Activated B cell treated with CpG ODN at 0.5 μM for 24 hours (primary cell): ENCODE data around the gene CEBPZ. TPM values are rescaled to one million over a fixed set of nuclear protein-coding genes. Genes with fewer than 3 reads are reported as not detected.

Experiments used
- ATAC-seq: fragments of 200-7000 bp; cut with Tn5 transposase; one replicate; pipeline ENCODE4 v1.10.0; 2021; ENCODE audit warnings: low read depth, mild to moderate bottlenecking, moderate library complexity
- CTCF ChIA-PET: fragments of 350-600 bp; sonication (Branson Sonifier 250); formaldehyde crosslinking; loops from one replicate; lab custom pipeline; 2021; ENCODE audit warnings: antibody characterized with exemption; lab: Charles Lee
- POLR2A ChIA-PET: fragments of 350-600 bp; sonication (Branson Sonifier 250); formaldehyde crosslinking; loops from one replicate; lab custom pipeline; 2021; ENCODE audit warnings: antibody characterized with exemption; lab: Charles Lee
- DNase-seq: peaks from one replicate; pipeline ENCODE4 v3.0.0; 2022
- H3K27ac Mint-ChIP-seq: one replicate; pipeline ENCODE4 v1.8.0; 2020; ENCODE audit warnings: mixed read lengths
- H3K27me3 Mint-ChIP-seq: one replicate; pipeline ENCODE4 v1.8.0; 2021; ENCODE audit warnings: mixed read lengths
- H3K36me3 Mint-ChIP-seq: one replicate; pipeline ENCODE4 v1.8.0; 2021; ENCODE audit warnings: low read depth, mixed read lengths
- H3K4me1 Mint-ChIP-seq: one replicate; pipeline ENCODE4 v1.8.0; 2021; ENCODE audit warnings: mixed read lengths
- H3K4me3 Mint-ChIP-seq: one replicate; pipeline ENCODE4 v1.8.0; 2020; ENCODE audit warnings: mild to moderate bottlenecking, mixed read lengths
- H3K9me3 Mint-ChIP-seq: one replicate; pipeline ENCODE4 v1.8.0; 2020; ENCODE audit warnings: mixed read lengths
- intact Hi-C: fragments of 100-400 bp; cut with micrococcal nuclease; formaldehyde crosslinking; loops from one replicate; pipeline ENCODE4 v1.15.1; 2024
- total RNA-seq: library from RNA; stranded (reverse); gene quantifications from 2 replicates; pipeline ENCODE4 v1.2.3, GENCODE V29; 2022
- TF ChIP-seq, protein P1 (sequence below): fragments of 200-600 bp; IDR thresholded peaks from one replicate; pipeline ENCODE4 v1.8.0; 2022; ENCODE audit warnings: antibody characterized with exemption, mild to moderate bottlenecking

CEBPZ gene
- total RNA-seq, 1 donor from 2014 or later: 55.2 TPM

DNA sequence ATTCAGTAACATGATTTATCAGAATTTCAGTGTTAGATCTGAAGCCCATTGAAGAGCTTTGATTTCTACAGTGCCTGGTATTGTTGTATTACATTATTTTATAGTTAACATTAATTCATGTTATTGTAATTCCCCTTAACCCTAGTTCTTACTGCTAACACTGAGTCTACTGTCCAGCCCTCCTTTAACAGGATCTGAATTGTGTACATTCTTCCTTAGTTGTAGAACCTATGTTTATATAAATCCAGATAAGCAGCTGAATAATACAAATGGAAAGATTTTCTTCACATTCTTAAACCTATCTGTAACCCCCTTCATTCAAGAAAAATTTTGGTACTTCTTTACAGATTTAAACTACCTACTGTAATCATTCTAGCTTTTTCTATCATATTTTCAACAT lies 14.8 kb upstream of the CEBPZ start:
- POLR2A ChIA-PET: no interaction called here

DNA sequence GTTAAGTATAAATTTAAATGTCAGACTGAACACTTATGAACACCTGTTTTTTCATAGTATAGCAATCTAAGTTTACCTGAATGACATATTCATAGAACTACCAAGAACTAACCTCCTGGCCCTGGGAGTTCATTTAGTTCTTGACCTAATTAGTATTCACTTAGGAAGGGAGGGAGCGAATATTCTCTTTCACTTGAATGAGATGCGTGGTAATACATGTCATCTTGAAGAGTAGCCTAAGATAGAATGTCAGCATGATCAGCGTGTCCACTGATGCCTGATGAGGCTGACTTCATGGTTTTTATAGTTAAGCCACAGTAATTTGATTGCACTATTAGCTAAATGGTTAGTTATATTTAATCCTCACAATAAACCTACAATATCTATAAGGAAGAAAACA lies 13.4 kb upstream of the CEBPZ start:
- CTCF ChIA-PET: no interaction called here

More for the DNA sequence above, 14.8 kb upstream of the CEBPZ start:
- no peak for DNase-seq
- Mint-ChIP-seq H3K4me1 (no peaks in the 10 kb centered on the region), H3K27me3 (no peaks in the 10 kb centered on the region), H3K27ac (no peak overlapping the region), H3K36me3 (peaks cover 81% of the 10 kb centered on the region), H3K4me3 (no peak overlapping the region), H3K9me3 (no peaks in the 10 kb centered on the region)
- intact Hi-C loops: no loop called here
- CTCF ChIA-PET: no interaction called here
- TF ChIP-seq, protein P1, sequence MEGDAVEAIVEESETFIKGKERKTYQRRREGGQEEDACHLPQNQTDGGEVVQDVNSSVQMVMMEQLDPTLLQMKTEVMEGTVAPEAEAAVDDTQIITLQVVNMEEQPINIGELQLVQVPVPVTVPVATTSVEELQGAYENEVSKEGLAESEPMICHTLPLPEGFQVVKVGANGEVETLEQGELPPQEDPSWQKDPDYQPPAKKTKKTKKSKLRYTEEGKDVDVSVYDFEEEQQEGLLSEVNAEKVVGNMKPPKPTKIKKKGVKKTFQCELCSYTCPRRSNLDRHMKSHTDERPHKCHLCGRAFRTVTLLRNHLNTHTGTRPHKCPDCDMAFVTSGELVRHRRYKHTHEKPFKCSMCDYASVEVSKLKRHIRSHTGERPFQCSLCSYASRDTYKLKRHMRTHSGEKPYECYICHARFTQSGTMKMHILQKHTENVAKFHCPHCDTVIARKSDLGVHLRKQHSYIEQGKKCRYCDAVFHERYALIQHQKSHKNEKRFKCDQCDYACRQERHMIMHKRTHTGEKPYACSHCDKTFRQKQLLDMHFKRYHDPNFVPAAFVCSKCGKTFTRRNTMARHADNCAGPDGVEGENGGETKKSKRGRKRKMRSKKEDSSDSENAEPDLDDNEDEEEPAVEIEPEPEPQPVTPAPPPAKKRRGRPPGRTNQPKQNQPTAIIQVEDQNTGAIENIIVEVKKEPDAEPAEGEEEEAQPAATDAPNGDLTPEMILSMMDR: no peak
- no peak for ATAC-seq

DNA sequence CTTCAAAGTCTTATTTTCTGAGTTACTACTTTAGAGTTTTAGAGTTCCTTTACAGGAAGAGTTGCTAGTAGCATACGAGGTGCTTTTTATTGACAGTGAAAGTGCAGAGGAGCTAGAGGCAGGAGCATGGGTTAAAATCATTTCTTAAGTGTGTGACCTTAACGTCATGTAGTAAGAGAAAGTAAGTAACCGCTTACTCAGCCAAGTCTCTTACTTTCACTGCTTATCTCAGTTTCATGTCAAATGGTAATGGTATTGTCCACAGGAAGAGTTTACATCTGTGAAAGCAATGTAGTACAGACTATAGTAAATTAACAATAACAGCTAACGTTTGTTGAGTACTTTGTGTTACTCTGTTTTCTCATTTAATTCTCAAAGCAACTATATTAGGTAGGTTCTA lies 12.6 kb upstream of the CEBPZ start:
- Mint-ChIP-seq H3K27me3 (no peaks in the 10 kb centered on the region), H3K36me3 (peaks cover 80% of the 10 kb centered on the region), H3K4me3 (no peak overlapping the region), H3K27ac (peak overlapping the region; percentile 41), H3K9me3 (no peaks in the 10 kb centered on the region), H3K4me1 (no peaks in the 10 kb centered on the region)
- CTCF ChIA-PET: no interaction called here
- no peak for DNase-seq
- intact Hi-C loops: no loop called here
- ATAC-seq: no peak
- TF ChIP-seq, protein P1: no peak
- POLR2A ChIA-PET: no interaction called here

More for the DNA sequence above, 13.4 kb upstream of the CEBPZ start:
- Mint-ChIP-seq H3K27me3 (no peaks in the 10 kb centered on the region), H3K27ac (no peak overlapping the region), H3K9me3 (no peaks in the 10 kb centered on the region), H3K4me3 (no peak overlapping the region), H3K36me3 (peaks cover 82% of the 10 kb centered on the region), H3K4me1 (no peaks in the 10 kb centered on the region)
- POLR2A ChIA-PET: no interaction called here
- intact Hi-C loops: no loop called here
- TF ChIP-seq, protein P1: no peak
- ATAC-seq (no peak), DNase-seq (no peak)

DNA sequence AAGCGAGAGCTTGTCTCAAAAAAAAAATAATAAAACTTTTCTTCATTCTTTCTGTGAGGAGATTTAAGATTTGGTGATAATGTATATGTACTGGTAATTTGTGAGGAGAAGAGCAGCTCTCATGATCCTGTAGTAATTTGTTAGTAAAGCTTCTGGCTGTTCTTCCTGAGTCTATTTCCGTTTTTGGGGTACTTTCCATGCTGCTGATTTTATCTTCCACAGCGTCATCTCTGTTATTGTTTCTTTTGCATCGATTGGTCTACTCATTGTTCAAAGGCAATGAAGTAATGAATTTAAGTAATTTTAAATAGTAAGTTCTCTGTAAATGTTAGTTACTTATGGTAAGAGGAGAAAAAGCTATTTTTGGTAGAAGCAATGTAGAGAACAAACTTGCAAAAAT lies 12.0 kb upstream of the CEBPZ start:
- no peak for DNase-seq
- CTCF ChIA-PET: no interaction called here
- H3K36me3 Mint-ChIP-seq: peaks cover 80% of the 10 kb centered on the region
- TF ChIP-seq, protein P1: no peak
- H3K27me3 Mint-ChIP-seq: no peaks in the 10 kb centered on the region
- no peak overlapping the region for H3K4me3 Mint-ChIP-seq
- no peak for ATAC-seq
- intact Hi-C loops: no loop called here
- POLR2A ChIA-PET: no interaction called here
- no peak overlapping the region for H3K27ac Mint-ChIP-seq
- H3K4me1 Mint-ChIP-seq: no peaks in the 10 kb centered on the region
- no peaks in the 10 kb centered on the region for H3K9me3 Mint-ChIP-seq

DNA sequence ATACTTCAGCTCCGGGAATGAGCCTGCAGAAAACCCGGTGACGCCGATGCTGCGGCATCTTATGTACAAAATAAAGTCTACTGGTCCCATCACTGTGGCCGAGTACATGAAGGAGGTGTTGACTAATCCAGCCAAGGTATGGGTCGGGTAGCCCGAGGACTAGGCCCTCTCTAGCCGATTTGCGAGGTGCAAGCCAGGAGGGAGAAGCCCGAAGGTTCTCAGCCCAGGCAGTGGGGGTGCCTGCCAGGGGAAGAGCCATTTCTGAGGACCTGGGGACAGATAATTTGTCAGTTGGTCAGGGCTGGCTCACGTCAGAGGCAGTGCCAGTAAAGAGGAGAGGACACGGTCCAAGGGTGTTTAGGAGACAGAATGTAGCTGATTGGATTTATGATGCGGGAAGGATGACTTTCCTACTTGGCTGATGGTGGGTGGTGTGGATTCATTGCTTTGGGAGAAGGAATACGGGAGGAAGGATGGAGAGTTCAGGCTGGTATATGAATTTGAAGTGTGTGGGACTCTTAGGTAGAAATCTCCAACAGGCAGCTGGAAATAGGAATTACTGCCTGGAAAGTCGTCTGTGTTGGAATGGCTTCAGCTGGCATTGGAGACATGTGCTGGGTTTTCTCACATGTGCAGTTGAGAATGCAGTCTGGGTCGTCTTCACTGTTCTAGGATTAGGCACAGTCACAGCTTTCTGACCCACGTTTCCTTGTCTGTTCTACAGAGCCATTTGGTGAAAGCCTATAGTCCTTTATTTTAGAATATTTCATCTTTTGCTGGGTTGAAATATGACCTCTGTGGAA lies 936 bp upstream of the CEBPZ start:
- CTCF ChIA-PET: interaction anchor here (1.0 kb wide), 1 partner anchor 645 kb away, joined by 3 read pairs; no protein-coding TSS in a partner anchor
- no peak overlapping the region for H3K4me3 Mint-ChIP-seq
- POLR2A ChIA-PET: interaction anchor here (0.6 to 1.4 kb wide), 13 partner anchors 36 to 265 kb away, joined by 3 to 12 read pairs (median 4); partner anchors contain the start of genes CEBPZOS, EIF2AK2, GPATCH11 and STRN
- DNase-seq (peak; percentile 15), ATAC-seq (no peak)
- H3K36me3 Mint-ChIP-seq: peaks cover 32% of the 10 kb centered on the region
- TF ChIP-seq, protein P1: no peak
- intact Hi-C loops: no loop called here
- no peak overlapping the region for H3K27ac Mint-ChIP-seq
- H3K9me3 Mint-ChIP-seq: no peaks in the 10 kb centered on the region
- H3K4me1 Mint-ChIP-seq: peaks cover 10% of the 10 kb centered on the region
- H3K27me3 Mint-ChIP-seq: no peaks in the 10 kb centered on the region
